Measurements from ENCODE around the gene EIF5.

- TF ChIP-seq POLR2AphosphoS5 (IDR thresholded peaks at IDR 0.05; ENCODE audit: low read depth, low read length): no peak
- no peak for TF ChIP-seq CTCF (IDR thresholded peaks at IDR 0.05)
Observed at GRCh38 chr14:103361867-103362266, 27.8 kb downstream of the EIF5 start.
